Vagina (tissue), 2 donors: ENCODE results near the gene TIMM10. TPM values are rescaled to one million over a fixed set of nuclear protein-coding genes. Genes with fewer than 3 reads are reported as not detected.

Experiments
- DNase-seq, 2 donors: peaks; one replicate each; pipeline ENCODE4 v3.0.0-alpha.2; 2017; ENCODE audit errors: extremely low spot score in 2 of 2
- H3K27ac ChIP-seq: fragments of 200-600 bp; sonication (generic); one replicate; pipeline ENCODE4 v1.5.1; 2019
- H3K27me3 ChIP-seq: fragments of 200-600 bp; sonication (generic); one replicate; pipeline ENCODE4 v1.5.1; 2019
- H3K36me3 ChIP-seq, 2 donors: fragments of 200-600 bp; sonication (generic); one replicate each; pipeline ENCODE4 v1.5.1; 2017 to 2019
- H3K4me1 ChIP-seq: fragments of 200-600 bp; sonication (generic); one replicate; pipeline ENCODE4 v1.5.1; 2019
- H3K4me3 ChIP-seq, 2 donors: fragments of 200-600 bp; sonication (generic); 1 replicate in 1 of 2; 2 replicates in 1 of 2; pipeline ENCODE4 v1.5.1; 2016 to 2019
- H3K9me3 ChIP-seq: fragments of 200-600 bp; sonication (generic); one replicate; pipeline ENCODE4 v1.5.1; 2019
- CTCF ChIP-seq, 3 experiments: fragments of 450-650 bp in 2 of 3; fragments of 200-600 bp in 1 of 3; sonication (generic) in 1 of 3; IDR thresholded peaks; one replicate each; pipeline ENCODE4 v1.5.1; 2017 to 2019; ENCODE audit warnings: antibody characterized with exemption in 3 of 3, mild to moderate bottlenecking in 2 of 3, moderate library complexity in 2 of 3
- POLR2A ChIP-seq, 2 donors: fragments of 450-650 bp; IDR thresholded peaks; one replicate each; pipeline ENCODE4 v1.6.1; 2017; ENCODE audit warnings: antibody characterized with exemption in 2 of 2, mild to moderate bottlenecking in 2 of 2, moderate library complexity in 2 of 2
- POLR2AphosphoS5 ChIP-seq, 2 donors: sonication (generic); formaldehyde crosslinking; IDR thresholded peaks; one replicate each; pipeline ENCODE4 v1.9.0; 2017; ENCODE audit warnings: antibody characterized with exemption in 2 of 2, mild to moderate bottlenecking in 2 of 2, low read depth in 1 of 2; ENCODE audit not compliant: insufficient read depth in 1 of 2
- intact Hi-C: fragments of 100-400 bp; cut with DNase I; formaldehyde crosslinking; loops from one replicate; pipeline ENCODE4 v1.15.1; 2023
- total RNA-seq: library from RNA; depleted of rRNA; stranded (reverse); fragments of >200 nt; gene quantifications from one replicate; pipeline ENCODE4 v1.2.3, GENCODE V29; 2016

The TIMM10 gene
- total RNA-seq, 1 donor from 2014 or later: 45.2 TPM

GRCh38 chr11:57549983-57550382 is 19.4 kb upstream of the TIMM10 start:
- Histone ChIP-seq H3K27ac (no peak overlapping the region), H3K4me1 (no peaks in the 10 kb centered on the region), H3K36me3 (peaks cover 0 to 67% of the 10 kb centered on the region in 2 donors), H3K9me3 (no peaks in the 10 kb centered on the region), H3K27me3 (no peaks in the 10 kb centered on the region), H3K4me3 (no peak overlapping the region)
- intact Hi-C loops: no loop called here
- no peak for TF ChIP-seq POLR2A (IDR thresholded peaks at IDR 0.05)
- no peak for TF ChIP-seq POLR2AphosphoS5 (IDR thresholded peaks at IDR 0.05; ENCODE audit: insufficient read depth in 1 of 2, low read depth in 1 of 2)
- TF ChIP-seq CTCF (IDR thresholded peaks at IDR 0.05): no peak
- DNase-seq: no peak

GRCh38 chr11:57547854-57548377 is 17.4 kb upstream of the TIMM10 start:
- Histone ChIP-seq H3K4me3 (no peak overlapping the region), H3K27ac (no peak overlapping the region), H3K36me3 (peaks cover 0 to 49% of the 10 kb centered on the region in 2 donors), H3K27me3 (no peaks in the 10 kb centered on the region), H3K9me3 (no peaks in the 10 kb centered on the region), H3K4me1 (no peaks in the 10 kb centered on the region)
- DNase-seq: no peak
- intact Hi-C loops: no loop called here
- TF ChIP-seq POLR2AphosphoS5 (IDR thresholded peaks at IDR 0.05; ENCODE audit: insufficient read depth in 1 of 2, low read depth in 1 of 2) (no peak), POLR2A (IDR thresholded peaks at IDR 0.05) (no peak), CTCF (IDR thresholded peaks at IDR 0.05) (no peak)

GRCh38 chr11:57546869-57547475 is 16.4 kb upstream of the TIMM10 start:
- Histone ChIP-seq H3K4me3 (no peak overlapping the region), H3K27me3 (no peaks in the 10 kb centered on the region), H3K27ac (no peak overlapping the region), H3K9me3 (no peaks in the 10 kb centered on the region), H3K4me1 (no peaks in the 10 kb centered on the region), H3K36me3 (peaks cover 0 to 40% of the 10 kb centered on the region in 2 donors)
- DNase-seq: no peak
- TF ChIP-seq POLR2AphosphoS5 (IDR thresholded peaks at IDR 0.05; ENCODE audit: insufficient read depth in 1 of 2, low read depth in 1 of 2) (no peak), CTCF (IDR thresholded peaks at IDR 0.05) (no peak), POLR2A (IDR thresholded peaks at IDR 0.05) (no peak)
- intact Hi-C loops: no loop called here

GRCh38 chr11:57546451-57546850 is 15.9 kb upstream of the TIMM10 start:
- Histone ChIP-seq H3K9me3 (no peaks in the 10 kb centered on the region), H3K27me3 (no peaks in the 10 kb centered on the region), H3K4me3 (no peak overlapping the region), H3K27ac (no peak overlapping the region), H3K36me3 (peaks cover 0 to 35% of the 10 kb centered on the region in 2 donors), H3K4me1 (no peaks in the 10 kb centered on the region)
- no peak for DNase-seq
- intact Hi-C loops: no loop called here
- no peak for TF ChIP-seq POLR2AphosphoS5 (IDR thresholded peaks at IDR 0.05; ENCODE audit: insufficient read depth in 1 of 2, low read depth in 1 of 2)
- no peak for TF ChIP-seq CTCF (IDR thresholded peaks at IDR 0.05)
- TF ChIP-seq POLR2A (IDR thresholded peaks at IDR 0.05): no peak

- intact Hi-C loops: no loop called here
- DNase-seq: no peak
- H3K4me3 ChIP-seq: no peak overlapping the region
- no peaks in the 10 kb centered on the region for H3K27me3 ChIP-seq
- H3K4me1 ChIP-seq: no peaks in the 10 kb centered on the region
- TF ChIP-seq POLR2AphosphoS5 (IDR thresholded peaks at IDR 0.05; ENCODE audit: insufficient read depth in 1 of 2, low read depth in 1 of 2) (no peak), POLR2A (IDR thresholded peaks at IDR 0.05) (no peak), CTCF (IDR thresholded peaks at IDR 0.05) (no peak)
- H3K27ac ChIP-seq: no peak overlapping the region
- H3K36me3 ChIP-seq: peaks cover 0 to 29% of the 10 kb centered on the region in 2 donors
- no peaks in the 10 kb centered on the region for H3K9me3 ChIP-seq
These were observed 15.3 kb upstream of the TIMM10 start for GRCh38 chr11:57545883-57546282.
